ENCODE data around the gene SLC5A11.

The SLC5A11 gene

DNA sequence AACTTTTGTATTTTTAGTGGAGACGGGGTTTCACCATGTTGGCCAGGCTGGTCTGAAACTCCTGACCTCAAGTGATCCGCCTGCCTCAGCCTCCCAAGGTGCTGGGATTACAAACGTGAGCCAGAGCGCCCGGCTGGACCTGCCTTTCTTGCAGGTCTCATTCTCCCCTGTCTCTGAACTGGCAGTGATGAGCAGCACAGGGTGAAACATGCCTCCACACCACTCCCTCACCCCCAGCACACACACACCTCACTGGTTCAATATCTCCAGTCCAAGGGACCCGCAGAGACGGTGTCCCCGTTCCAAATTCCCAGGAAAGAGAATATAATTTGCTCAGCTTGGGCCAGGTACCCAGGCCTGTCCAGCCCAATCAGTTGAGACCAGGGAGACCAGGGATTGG, 23.3 kb downstream of the SLC5A11 start:
- TF ChIP-seq ESRRG (CRISPR knock-in tag; IDR thresholded peaks at IDR 0.05): no peak
- TF ChIP-seq, protein P1, sequence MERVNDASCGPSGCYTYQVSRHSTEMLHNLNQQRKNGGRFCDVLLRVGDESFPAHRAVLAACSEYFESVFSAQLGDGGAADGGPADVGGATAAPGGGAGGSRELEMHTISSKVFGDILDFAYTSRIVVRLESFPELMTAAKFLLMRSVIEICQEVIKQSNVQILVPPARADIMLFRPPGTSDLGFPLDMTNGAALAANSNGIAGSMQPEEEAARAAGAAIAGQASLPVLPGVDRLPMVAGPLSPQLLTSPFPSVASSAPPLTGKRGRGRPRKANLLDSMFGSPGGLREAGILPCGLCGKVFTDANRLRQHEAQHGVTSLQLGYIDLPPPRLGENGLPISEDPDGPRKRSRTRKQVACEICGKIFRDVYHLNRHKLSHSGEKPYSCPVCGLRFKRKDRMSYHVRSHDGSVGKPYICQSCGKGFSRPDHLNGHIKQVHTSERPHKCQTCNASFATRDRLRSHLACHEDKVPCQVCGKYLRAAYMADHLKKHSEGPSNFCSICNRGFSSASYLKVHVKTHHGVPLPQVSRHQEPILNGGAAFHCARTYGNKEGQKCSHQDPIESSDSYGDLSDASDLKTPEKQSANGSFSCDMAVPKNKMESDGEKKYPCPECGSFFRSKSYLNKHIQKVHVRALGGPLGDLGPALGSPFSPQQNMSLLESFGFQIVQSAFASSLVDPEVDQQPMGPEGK (CRISPR knock-in tag; IDR thresholded peaks at IDR 0.05; ENCODE audit: borderline replicate concordance): no peak
- no peak for TF ChIP-seq ISL1 (CRISPR knock-in tag; IDR thresholded peaks at IDR 0.05)
- no peak for TF ChIP-seq BACH2 (CRISPR knock-in tag; IDR thresholded peaks at IDR 0.05; ENCODE audit: borderline replicate concordance)
- TF ChIP-seq GLIS3 (CRISPR knock-in tag; IDR thresholded peaks at IDR 0.05): no peak
- TF ChIP-seq RARB (CRISPR knock-in tag; IDR thresholded peaks at IDR 0.05): no peak
- TF ChIP-seq CREB5 (CRISPR knock-in tag; IDR thresholded peaks at IDR 0.05; ENCODE audit: low read depth): no peak
- no peak for TF ChIP-seq ZNF8 (CRISPR knock-in tag; IDR thresholded peaks at IDR 0.05)
- TF ChIP-seq CSDC2 (CRISPR knock-in tag; IDR thresholded peaks at IDR 0.05): no peak
- TF ChIP-seq, protein P2, sequence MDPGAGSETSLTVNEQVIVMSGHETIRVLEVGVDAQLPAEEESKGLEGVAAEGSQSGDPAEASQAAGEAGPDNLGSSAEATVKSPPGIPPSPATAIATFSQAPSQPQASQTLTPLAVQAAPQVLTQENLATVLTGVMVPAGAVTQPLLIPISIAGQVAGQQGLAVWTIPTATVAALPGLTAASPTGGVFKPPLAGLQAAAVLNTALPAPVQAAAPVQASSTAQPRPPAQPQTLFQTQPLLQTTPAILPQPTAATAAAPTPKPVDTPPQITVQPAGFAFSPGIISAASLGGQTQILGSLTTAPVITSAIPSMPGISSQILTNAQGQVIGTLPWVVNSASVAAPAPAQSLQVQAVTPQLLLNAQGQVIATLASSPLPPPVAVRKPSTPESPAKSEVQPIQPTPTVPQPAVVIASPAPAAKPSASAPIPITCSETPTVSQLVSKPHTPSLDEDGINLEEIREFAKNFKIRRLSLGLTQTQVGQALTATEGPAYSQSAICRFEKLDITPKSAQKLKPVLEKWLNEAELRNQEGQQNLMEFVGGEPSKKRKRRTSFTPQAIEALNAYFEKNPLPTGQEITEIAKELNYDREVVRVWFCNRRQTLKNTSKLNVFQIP (CRISPR knock-in tag; IDR thresholded peaks at IDR 0.05; ENCODE audit: borderline replicate concordance, low read depth): no peak
- no peak for TF ChIP-seq TOX (CRISPR knock-in tag; IDR thresholded peaks at IDR 0.05; ENCODE audit: borderline replicate concordance)
- TF ChIP-seq ZNF70 (CRISPR knock-in tag; IDR thresholded peaks at IDR 0.05): no peak
- TF ChIP-seq, protein P3, sequence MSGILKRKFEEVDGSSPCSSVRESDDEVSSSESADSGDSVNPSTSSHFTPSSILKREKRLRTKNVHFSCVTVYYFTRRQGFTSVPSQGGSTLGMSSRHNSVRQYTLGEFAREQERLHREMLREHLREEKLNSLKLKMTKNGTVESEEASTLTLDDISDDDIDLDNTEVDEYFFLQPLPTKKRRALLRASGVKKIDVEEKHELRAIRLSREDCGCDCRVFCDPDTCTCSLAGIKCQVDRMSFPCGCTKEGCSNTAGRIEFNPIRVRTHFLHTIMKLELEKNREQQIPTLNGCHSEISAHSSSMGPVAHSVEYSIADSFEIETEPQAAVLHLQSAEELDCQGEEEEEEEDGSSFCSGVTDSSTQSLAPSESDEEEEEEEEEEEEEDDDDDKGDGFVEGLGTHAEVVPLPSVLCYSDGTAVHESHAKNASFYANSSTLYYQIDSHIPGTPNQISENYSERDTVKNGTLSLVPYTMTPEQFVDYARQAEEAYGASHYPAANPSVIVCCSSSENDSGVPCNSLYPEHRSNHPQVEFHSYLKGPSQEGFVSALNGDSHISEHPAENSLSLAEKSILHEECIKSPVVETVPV (CRISPR knock-in tag; IDR thresholded peaks at IDR 0.05): no peak
- no peak for TF ChIP-seq SNAI2 (CRISPR knock-in tag; IDR thresholded peaks at IDR 0.05)
- no peak for TF ChIP-seq ZFP3 (CRISPR knock-in tag; IDR thresholded peaks at IDR 0.05)
- TF ChIP-seq ARNTL (CRISPR knock-in tag; IDR thresholded peaks at IDR 0.05; ENCODE audit: borderline replicate concordance, low read depth): no peak
- TF ChIP-seq ZC3H10 (CRISPR knock-in tag; IDR thresholded peaks at IDR 0.05): no peak
- no peak for TF ChIP-seq TCF4 (CRISPR knock-in tag; IDR thresholded peaks at IDR 0.05; ENCODE audit: borderline replicate concordance)
- TF ChIP-seq OSR1 (CRISPR knock-in tag; IDR thresholded peaks at IDR 0.05): no peak
- ATAC-seq: no peak

DNA sequence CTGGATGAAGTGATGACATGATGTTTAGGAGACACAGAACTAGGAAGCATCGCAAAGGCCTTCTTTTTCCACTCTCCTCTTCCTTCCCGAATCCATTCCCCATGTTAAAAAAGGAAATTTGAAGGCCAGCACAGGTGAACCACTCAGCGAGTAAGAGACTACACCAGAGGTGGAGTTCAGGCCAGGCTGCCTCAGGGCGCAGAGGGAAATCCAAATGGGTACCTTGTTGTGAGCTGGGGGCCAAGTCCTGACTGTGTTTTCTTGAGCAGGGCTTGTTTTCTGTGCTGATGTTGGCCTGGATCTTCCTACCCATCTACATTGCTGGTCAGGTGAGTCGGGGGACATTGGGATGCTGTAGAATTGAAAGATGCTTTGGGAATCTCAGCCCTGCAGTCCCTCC, 26.1 kb downstream of the SLC5A11 start:
- TF ChIP-seq ZNF70 (CRISPR knock-in tag; IDR thresholded peaks at IDR 0.05): no peak
- no peak for TF ChIP-seq BACH2 (CRISPR knock-in tag; IDR thresholded peaks at IDR 0.05; ENCODE audit: borderline replicate concordance)
- TF ChIP-seq, protein P3 (CRISPR knock-in tag; IDR thresholded peaks at IDR 0.05): no peak
- no peak for TF ChIP-seq CREB5 (CRISPR knock-in tag; IDR thresholded peaks at IDR 0.05; ENCODE audit: low read depth)
- TF ChIP-seq GLIS3 (CRISPR knock-in tag; IDR thresholded peaks at IDR 0.05): no peak
- TF ChIP-seq TSHZ2 (CRISPR knock-in tag; IDR thresholded peaks at IDR 0.05): no peak
- TF ChIP-seq RARB (CRISPR knock-in tag; IDR thresholded peaks at IDR 0.05): no peak
- TF ChIP-seq ZNF565 (CRISPR knock-in tag; conservative IDR thresholded peaks at IDR 0.05; ENCODE audit: low read depth): no peak
- no peak for ATAC-seq
